Measurements from ENCODE around the gene ACKR2. TPM values are rescaled to one million over a fixed set of nuclear protein-coding genes. Genes with fewer than 3 reads are reported as not detected.

Gene ACKR2
- total and polyA plus RNA-seq, 2 experiments from 2014 or later = 0.15 to 2.8 TPM

GRCh38 chr3:42780398-42780797, 28.8 kb upstream of the ACKR2 start:
- no peak for TF ChIP-seq CTCF (IDR thresholded peaks at IDR 0.05; ENCODE audit: low read depth, low read length)
- H3K4me3 ChIP-seq = no peak overlapping the region
- H3K4me1 ChIP-seq (ENCODE audit: low read depth) = no peaks in the 10 kb centered on the region
- no peaks in the 10 kb centered on the region for H3K27me3 ChIP-seq
- no peaks in the 10 kb centered on the region for H3K9me3 ChIP-seq (ENCODE audit: low read depth)
- DNase-seq (ENCODE audit: low read depth in 1 of 2, low spot score in 1 of 2) = no peak
- peaks cover 29% of the 10 kb centered on the region for H3K36me3 ChIP-seq
- peak overlapping the region; percentile 6 for H3K27ac ChIP-seq

GRCh38 chr3:42780892-42781700, 28.1 kb upstream of the ACKR2 start:
- Histone ChIP-seq H3K4me3 (no peak overlapping the region), H3K9me3 (ENCODE audit: low read depth) (no peaks in the 10 kb centered on the region), H3K27ac (peak overlapping the region; percentile 51), H3K36me3 (peaks cover 32% of the 10 kb centered on the region), H3K27me3 (no peaks in the 10 kb centered on the region), H3K4me1 (ENCODE audit: low read depth) (no peaks in the 10 kb centered on the region)
- TF ChIP-seq CTCF (IDR thresholded peaks at IDR 0.05; ENCODE audit: low read depth, low read length) = peak; percentile 70
- DNase-seq (ENCODE audit: low read depth in 1 of 2, low spot score in 1 of 2) = peak; percentile 79 to 86

- DNase-seq (ENCODE audit: low read depth in 1 of 2, low spot score in 1 of 2) = no peak
These were observed 23.0 kb upstream of the ACKR2 start for GRCh38 chr3:42786212-42786611.

GRCh38 chr3:42786631-42787030, 22.6 kb upstream of the ACKR2 start:
- Histone ChIP-seq H3K4me1 (ENCODE audit: low read depth) (no peaks in the 10 kb centered on the region), H3K36me3 (peaks cover 57% of the 10 kb centered on the region), H3K27ac (no peak overlapping the region), H3K4me3 (no peak overlapping the region), H3K9me3 (ENCODE audit: low read depth) (no peaks in the 10 kb centered on the region), H3K27me3 (no peaks in the 10 kb centered on the region)
- no peak for TF ChIP-seq CTCF (IDR thresholded peaks at IDR 0.05; ENCODE audit: low read depth, low read length)
- no peak for DNase-seq (ENCODE audit: low read depth in 1 of 2, low spot score in 1 of 2)

More at GRCh38 chr3:42786212-42786611, 23.0 kb upstream of the ACKR2 start:
- Histone ChIP-seq H3K27me3 (no peaks in the 10 kb centered on the region), H3K4me3 (no peak overlapping the region), H3K36me3 (peaks cover 53% of the 10 kb centered on the region), H3K9me3 (ENCODE audit: low read depth) (no peaks in the 10 kb centered on the region), H3K27ac (no peak overlapping the region), H3K4me1 (ENCODE audit: low read depth) (no peaks in the 10 kb centered on the region)
- no peak for TF ChIP-seq CTCF (IDR thresholded peaks at IDR 0.05; ENCODE audit: low read depth, low read length)

GRCh38 chr3:42790714-42791229, 18.5 kb upstream of the ACKR2 start:
- no peak for TF ChIP-seq CTCF (IDR thresholded peaks at IDR 0.05; ENCODE audit: low read depth, low read length)
- no peak for DNase-seq (ENCODE audit: low read depth in 1 of 2, low spot score in 1 of 2)
- Histone ChIP-seq H3K27ac (peak overlapping the region; percentile 39), H3K4me3 (no peak overlapping the region), H3K36me3 (peaks cover 49% of the 10 kb centered on the region), H3K4me1 (ENCODE audit: low read depth) (no peaks in the 10 kb centered on the region), H3K9me3 (ENCODE audit: low read depth) (no peaks in the 10 kb centered on the region), H3K27me3 (no peaks in the 10 kb centered on the region)

All from cardiac muscle cell (in vitro differentiated cells and primary cell).